Adrenal gland (tissue), 12 donors: ENCODE data around the gene RNASE8. TPM values are rescaled to one million over a fixed set of nuclear protein-coding genes. Genes with fewer than 3 reads are reported as not detected.
A peak's percentile ranks its signal among the peaks of the same experiment; 100 is the strongest.

ENCODE experiments used
- DNase-seq, 7 donors: peaks; one replicate each; pipeline ENCODE4 v3.0.0-alpha.2; 2019 to 2020
- H3K27ac ChIP-seq, 5 donors: fragments of 200-600 bp; sonication (generic) in 4 of 5; 1 replicate in 3 of 5; 2 replicates in 2 of 5; pipeline versions ENCODE4 v1.5.1 to v1.8.0; 2016 to 2020; ENCODE audit warnings: mild to moderate bottlenecking in 1 of 5
- H3K27me3 ChIP-seq: fragments of 200-600 bp; 2 replicates; pipeline ENCODE4 v1.8.0; 2021
- H3K36me3 ChIP-seq, 2 donors: fragments of 200-600 bp; replicated peaks in 1 of 2; 1 replicate in 1 of 2; 2 replicates in 1 of 2; pipeline versions ENCODE4 v1.5.1 to v1.8.0; 2018 to 2022
- H3K4me1 ChIP-seq, 2 donors: fragments of 200-600 bp; replicated peaks in 1 of 2; 1 replicate in 1 of 2; 2 replicates in 1 of 2; pipeline versions ENCODE4 v1.5.1 to v1.8.0; 2018 to 2021
- H3K4me3 ChIP-seq, 4 donors: fragments of 200-600 bp; sonication (generic) in 3 of 4; one replicate each; pipeline ENCODE4 v1.5.1; 2016 to 2018
- H3K9me3 ChIP-seq, 3 donors: fragments of 200-600 bp; sonication (generic) in 1 of 3; replicated peaks in 1 of 3; 1 replicate in 2 of 3; 2 replicates in 1 of 3; pipeline versions ENCODE4 v1.5.1 to v1.8.0; 2016 to 2021
- CTCF ChIP-seq, 6 experiments: fragments of 450-650 bp in 4 of 6; fragments of 200-600 bp in 2 of 6; sonication (generic) in 1 of 6; IDR thresholded peaks; 1 replicate in 5 of 6; 2 replicates in 1 of 6; pipeline versions ENCODE4 v1.5.1 to v1.8.0; 2016 to 2021; ENCODE audit warnings: antibody characterized with exemption in 6 of 6, mild to moderate bottlenecking in 2 of 6, moderate library complexity in 1 of 6
- POLR2A ChIP-seq, 2 donors: fragments of 450-650 bp; IDR thresholded peaks; one replicate each; pipeline ENCODE4 v1.6.1; 2017; ENCODE audit warnings: antibody characterized with exemption in 2 of 2, mild to moderate bottlenecking in 2 of 2, moderate library complexity in 1 of 2
- whole genome bisulfite sequencing, 4 donors: extraction: QIAGEN DNeasy Blood & Tissue Kit in 2 of 4; methylation state at CpG; one replicate each; pipeline versions ENCODE4 v1.1.5 to v1.1.7; 2013 to 2017; 5-methylcytosine and 5-hydroxymethylcytosine counted together
- intact Hi-C, 2 donors: fragments of 100-400 bp; cut with DNase I; formaldehyde crosslinking; loops; one replicate each; pipeline versions ENCODE4 v1.14.1 to v1.15.0; 2022 to 2023
- polyA plus RNA-seq, 3 donors: library from polyadenylated mRNA; stranded (reverse); fragments of 200-250 nt in 2 of 3; fragments of 350-450 nt in 1 of 3; fragmentation: Illumina TruSeq in 1 of 3; extraction: RNeasy Lipid Tissue Mini Kit (QIAGEN cat#74804) in 1 of 3; gene quantifications; one replicate each; pipeline ENCODE4 v1.2.3, GENCODE V29; 2013 to 2014
- total RNA-seq, 9 donors: library from RNA; depleted of rRNA in 4 of 9; stranded (reverse); fragments of >200 nt in 4 of 9; fragments of 120-200 nt in 1 of 9; fragmentation: NEBNext Ultra II Directional in 1 of 9; extraction: Animal tissue kit (Norgen Biotek cat#: 25700) in 1 of 9; gene quantifications; one replicate each; pipeline versions ENCODE4 v1.1.0 to v1.2.4, GENCODE V29; 2013 to 2023
- donor health status: healthy with polysubstance abuse.
- donor health status: Bipolar disorder and iron deficiency.
- donor health status: DM: yes; HTN: yes; CAD: no.
- donor health status: DM: no; HTN: no; CAD: no.
- donor health status: DM: no; HTN: no; CAD: no.
- donor health status: DM: yes; HTN: yes; CAD: no.

RNASE8 gene
- total and polyA plus RNA-seq, 12 donors: not detected

DNA sequence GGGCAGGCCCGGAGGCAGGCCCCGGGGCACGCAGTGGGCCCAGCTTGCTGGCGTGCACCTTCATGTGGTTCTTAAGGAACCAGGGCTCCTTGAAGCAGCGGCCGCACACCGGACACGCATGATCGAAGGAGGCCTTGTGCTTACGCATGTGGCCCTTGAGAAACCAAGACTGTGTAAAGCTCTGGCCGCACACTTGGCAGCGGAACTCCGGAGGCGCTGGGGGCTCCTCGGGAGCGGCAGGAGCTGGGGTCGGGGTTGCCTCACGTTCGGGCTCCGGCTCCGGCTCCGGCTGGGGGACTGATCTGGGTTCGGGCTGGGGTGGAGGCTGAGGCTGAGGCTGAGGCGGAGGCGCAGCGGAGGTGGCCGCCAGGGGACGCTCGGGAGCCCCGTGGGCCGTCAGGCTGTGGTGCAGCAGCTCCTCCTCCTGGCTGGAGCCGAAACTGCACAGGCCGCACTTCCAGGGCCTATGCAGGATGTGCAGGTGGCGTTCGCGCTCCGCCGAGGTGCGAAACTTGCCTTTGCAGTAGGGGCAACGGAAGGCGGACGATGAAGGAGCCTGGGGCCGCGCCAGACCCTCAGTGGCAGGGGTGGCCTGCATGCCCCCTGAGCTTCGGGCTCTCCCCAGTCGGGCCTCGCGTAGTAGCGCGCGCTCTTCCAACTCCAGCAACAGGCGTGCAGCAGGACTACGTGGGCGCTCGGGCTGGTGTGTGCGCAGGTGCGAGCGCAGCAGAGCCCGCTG lies 34.8 kb downstream of the RNASE8 start:
- peak; percentile 81 to 95 (median 90) for DNase-seq
- WGBS, 4 donors: 34 to 71% (median 40%) methylated on average over 7 to 59 of the region's 59 CpGs
- Histone ChIP-seq H3K9me3 (no peaks in the 10 kb centered on the region), H3K36me3 (peaks cover 0 to 58% of the 10 kb centered on the region in 2 donors), H3K4me1 (peaks cover 13 to 39% of the 10 kb centered on the region in 2 donors), H3K4me3 (no peak overlapping the region), H3K27me3 (no peaks in the 10 kb centered on the region), H3K27ac (peak overlapping the region in 3 of 5 donors; percentile 24 to 79 (median 68))
- intact Hi-C loops: loop anchor here (5.0 kb wide), 2 partner anchors 70 to 75 kb away; no protein-coding TSS in a partner anchor
- TF ChIP-seq CTCF (IDR thresholded peaks at IDR 0.05): peak; percentile 99 to 100 (median 100)
- TF ChIP-seq POLR2A (IDR thresholded peaks at IDR 0.05): peak in 1 of 2 donors; percentile 31

DNA sequence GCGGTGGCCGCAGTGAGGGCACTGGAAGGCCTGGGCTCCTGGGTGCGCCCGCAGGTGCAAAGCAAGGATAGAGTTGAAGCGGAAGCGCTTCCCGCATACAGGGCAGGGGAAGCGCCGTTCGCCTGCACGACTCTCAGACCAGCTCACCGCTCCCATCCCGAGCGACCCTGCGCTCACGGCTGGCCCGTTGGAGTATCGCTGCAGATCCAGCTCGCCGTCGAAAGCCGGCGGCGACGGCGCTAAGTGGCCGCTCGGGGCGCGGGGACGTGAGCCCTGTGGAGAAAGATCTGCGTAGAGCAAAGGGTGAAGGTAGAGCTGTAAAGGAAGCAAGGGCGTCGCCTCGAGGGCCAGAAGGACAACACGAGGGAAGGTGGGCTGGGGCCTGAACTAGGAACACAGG lies 35.4 kb downstream of the RNASE8 start:
- Histone ChIP-seq H3K27ac (no peak overlapping the region), H3K36me3 (peaks cover 0 to 52% of the 10 kb centered on the region in 2 donors), H3K9me3 (no peaks in the 10 kb centered on the region), H3K4me1 (peaks cover 14 to 40% of the 10 kb centered on the region in 2 donors), H3K4me3 (no peak overlapping the region), H3K27me3 (no peaks in the 10 kb centered on the region)
- WGBS, 4 donors: 70 to 81% (median 76%) methylated on average over 21 to 36 of the region's 36 CpGs
- intact Hi-C loops: loop anchor here (5.0 kb wide), 2 partner anchors 71 to 76 kb away; no protein-coding TSS in a partner anchor
- no peak for TF ChIP-seq POLR2A (IDR thresholded peaks at IDR 0.05)
- TF ChIP-seq CTCF (IDR thresholded peaks at IDR 0.05): no peak
- DNase-seq: peak in 2 of 7 donors; percentile 25 to 56

DNA sequence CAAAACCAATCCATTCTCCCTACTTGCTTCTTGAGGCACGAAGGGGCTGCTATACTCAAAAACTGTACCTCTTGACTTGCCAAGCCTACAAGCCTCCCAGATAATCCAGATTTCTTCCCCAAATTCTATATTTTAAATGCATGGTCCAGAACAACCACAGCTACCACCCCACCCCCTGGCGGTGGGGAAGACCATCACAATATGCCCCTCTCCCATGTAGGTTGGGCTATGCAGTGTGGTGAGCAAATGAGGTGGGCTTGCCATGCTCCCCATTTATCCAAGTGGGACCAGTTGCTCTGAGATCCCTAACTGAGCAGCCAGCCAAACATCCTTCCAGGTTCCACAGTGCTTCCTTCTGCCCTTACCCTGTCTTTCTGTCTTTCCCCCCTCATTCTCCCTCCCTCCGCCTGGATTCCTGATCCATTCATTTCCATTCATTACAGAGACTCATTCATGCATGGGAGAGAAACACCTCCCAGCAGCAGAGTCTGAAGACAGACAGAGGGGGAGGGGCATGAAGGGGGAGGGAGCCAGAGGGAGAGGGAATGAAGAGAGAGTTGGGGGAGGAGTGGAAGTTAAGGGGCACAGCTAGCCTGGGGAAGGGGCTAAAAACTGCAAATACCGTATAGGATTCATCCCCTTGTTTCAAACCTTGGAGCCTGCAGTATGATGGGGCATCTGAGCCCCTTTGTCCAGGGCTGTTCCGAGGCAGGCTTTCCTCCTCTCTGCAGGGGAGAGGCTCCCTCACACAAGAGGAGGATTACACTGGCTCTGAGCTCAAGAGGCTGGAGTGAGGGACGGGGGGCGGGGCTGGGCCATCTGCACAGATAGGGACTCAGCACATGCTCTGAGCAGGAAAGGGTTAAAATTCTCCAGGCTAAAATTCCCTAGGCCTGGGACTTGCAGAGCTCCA lies 36.4 kb downstream of the RNASE8 start:
- H3K4me3 ChIP-seq: no peak overlapping the region
- intact Hi-C loops: loop anchor here (5.0 kb wide), 2 partner anchors 72 to 77 kb away; no protein-coding TSS in a partner anchor
- peak in 1 of 7 donors; percentile 53 for DNase-seq
- no peak overlapping the region for H3K27ac ChIP-seq
- WGBS, 4 donors: 44 to 54% (median 48%) methylated on average over 6 to 7 of the region's 7 CpGs
- H3K9me3 ChIP-seq: no peaks in the 10 kb centered on the region
- no peaks in the 10 kb centered on the region for H3K27me3 ChIP-seq
- H3K36me3 ChIP-seq: peaks cover 0 to 42% of the 10 kb centered on the region in 2 donors
- no peak for TF ChIP-seq POLR2A (IDR thresholded peaks at IDR 0.05)
- no peak for TF ChIP-seq CTCF (IDR thresholded peaks at IDR 0.05)
- H3K4me1 ChIP-seq: peaks cover 16 to 41% of the 10 kb centered on the region in 2 donors
